Common myeloid progenitor, CD34-positive (primary cell): Measurements from ENCODE around the gene ZDHHC11.

Experiments used
- CTCF ChIA-PET: fragments of 350-600 bp; sonication (Branson Sonifier 250); formaldehyde crosslinking; loops from one replicate; lab custom pipeline; 2021; ENCODE audit warnings: antibody characterized with exemption; lab: Charles Lee
- POLR2A ChIA-PET: fragments of 350-600 bp; sonication (Branson Sonifier 250); formaldehyde crosslinking; loops from one replicate; lab custom pipeline; 2021; ENCODE audit warnings: antibody characterized with exemption; lab: Charles Lee
- DNase-seq, 3 donors: peaks; one replicate each; pipeline versions ENCODE4 v3.0.0 to v3.0.0-alpha.2; 2013
- H3K27ac ChIP-seq, 2 experiments: 1 replicate in 1 of 2; 2 replicates in 1 of 2; pipeline ENCODE4 v1.7.0; 2013; ENCODE audit warnings: inconsistent platforms in 2 of 2, low read length in 2 of 2, mild to moderate bottlenecking in 2 of 2, low read depth in 1 of 2, moderate library complexity in 1 of 2; ENCODE audit not compliant: severe bottlenecking in 2 of 2, insufficient read depth in 1 of 2, poor library complexity in 1 of 2
- H3K27me3 ChIP-seq, 5 experiments: replicated peaks in 2 of 5; 1 replicate in 3 of 5; 2 replicates in 2 of 5; pipeline versions ENCODE4 v1.6.1 to v1.7.0; 2013; ENCODE audit warnings: low read length in 4 of 5, mild to moderate bottlenecking in 2 of 5, moderate library complexity in 2 of 5, inconsistent platforms in 1 of 5; ENCODE audit not compliant: insufficient read depth in 5 of 5, control insufficient read depth in 4 of 5
- H3K36me3 ChIP-seq, 4 experiments: 1 replicate in 2 of 4; 2 replicates in 2 of 4; pipeline versions ENCODE4 v1.6.1 to v1.7.0; 2013; ENCODE audit warnings: low read length in 3 of 4, control low read depth in 1 of 4, mild to moderate bottlenecking in 1 of 4; ENCODE audit not compliant: control insufficient read depth in 4 of 4, insufficient read depth in 4 of 4
- H3K4me1 ChIP-seq, 4 experiments: 1 replicate in 3 of 4; 2 replicates in 1 of 4; pipeline versions ENCODE4 v1.6.1 to v1.7.1; 2013; ENCODE audit warnings: low read length in 3 of 4, mild to moderate bottlenecking in 3 of 4, control low read depth in 1 of 4, inconsistent platforms in 1 of 4, moderate library complexity in 1 of 4; ENCODE audit not compliant: control insufficient read depth in 4 of 4, insufficient read depth in 4 of 4; ENCODE audit errors: control extremely low read depth in 1 of 4
- H3K4me3 ChIP-seq, 7 experiments: 1 replicate in 4 of 7; 2 replicates in 3 of 7; pipeline versions ENCODE4 v1.5.1 to v1.7.0; 2013; ENCODE audit warnings: mild to moderate bottlenecking in 7 of 7, low read length in 6 of 7, moderate library complexity in 6 of 7, inconsistent platforms in 2 of 7, low read depth in 2 of 7, control low read depth in 1 of 7; ENCODE audit not compliant: insufficient read depth in 4 of 7, control insufficient read depth in 1 of 7; ENCODE audit errors: extremely low read depth in 1 of 7
- H3K9me3 ChIP-seq, 5 experiments: 1 replicate in 4 of 5; 2 replicates in 1 of 5; pipeline versions ENCODE4 v1.6.1 to v1.7.1; 2013; ENCODE audit warnings: low read length in 4 of 5, mild to moderate bottlenecking in 2 of 5, inconsistent platforms in 1 of 5, low read depth in 1 of 5, moderate library complexity in 1 of 5; ENCODE audit not compliant: control insufficient read depth in 4 of 5, insufficient read depth in 2 of 5; ENCODE audit errors: control extremely low read depth in 1 of 5
- WGBS: methylation state at CpG from one replicate; pipeline ENCODE4 v1.1.5; 2013; ENCODE audit not compliant: insufficient coverage; 5-methylcytosine and 5-hydroxymethylcytosine counted together

The ZDHHC11 gene

GRCh38 chr5:885127-885442 is 34.3 kb upstream of the ZDHHC11 start:
- Histone ChIP-seq H3K36me3 (peaks cover 50 to 96% (median 79%) of the 10 kb centered on the region in 4 experiments), H3K4me3 (no peak overlapping the region), H3K4me1 (no peaks in the 10 kb centered on the region), H3K27me3 (no peaks in the 10 kb centered on the region), H3K27ac (no peak overlapping the region), H3K9me3 (peaks cover 0 to 7% (median 0%) of the 10 kb centered on the region in 5 experiments)
- POLR2A ChIA-PET: no interaction called here
- DNase-seq: no peak
- WGBS: 97% methylated on average over 18 of the region's 18 CpGs
- CTCF ChIA-PET: no interaction called here

DNA sequence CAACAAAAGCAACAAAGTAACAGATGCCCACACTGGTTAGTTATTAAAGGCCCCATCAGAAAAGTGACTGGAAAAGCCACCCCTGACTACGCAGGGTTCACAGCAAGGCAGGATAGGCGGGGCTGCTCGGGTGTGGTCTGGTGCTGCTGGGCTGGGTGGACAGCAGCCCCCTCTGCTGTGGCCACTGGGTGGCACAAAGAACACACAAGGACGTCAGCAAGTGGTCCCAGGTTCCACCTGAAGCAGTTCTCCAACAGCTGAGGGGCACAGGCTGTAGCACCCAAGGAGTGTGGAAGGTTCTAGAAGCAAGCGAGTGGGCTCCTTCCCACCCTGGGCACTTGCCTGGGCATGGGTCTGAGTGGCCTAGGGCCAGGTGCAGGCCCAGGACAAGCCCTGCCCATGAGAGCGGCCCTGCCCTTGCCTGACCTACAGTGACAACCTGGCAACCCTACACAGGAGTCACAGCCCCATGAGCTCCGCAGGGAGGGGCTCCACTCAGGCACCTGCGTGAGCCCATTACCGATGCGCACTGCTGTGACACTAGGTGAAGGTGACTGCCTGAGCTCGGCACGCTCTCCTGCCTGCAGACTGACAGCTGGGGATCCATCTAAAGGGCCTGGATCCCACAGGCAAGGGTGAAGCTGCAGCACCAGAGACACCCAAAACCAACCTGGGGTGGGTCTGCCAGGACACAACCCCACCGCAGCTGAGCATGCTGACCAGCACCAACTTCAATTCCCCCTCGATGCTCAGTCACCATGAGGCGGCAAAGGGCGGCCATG is 33.8 kb upstream of the ZDHHC11 start:
- no peak for DNase-seq
- H3K27me3 ChIP-seq: no peaks in the 10 kb centered on the region
- peaks cover 0 to 7% (median 0%) of the 10 kb centered on the region in 5 experiments for H3K9me3 ChIP-seq
- H3K4me1 ChIP-seq: no peaks in the 10 kb centered on the region
- CTCF ChIA-PET: no interaction called here
- WGBS: 93% methylated on average over 15 of the region's 16 CpGs
- POLR2A ChIA-PET: no interaction called here
- no peak overlapping the region for H3K27ac ChIP-seq
- no peak overlapping the region for H3K4me3 ChIP-seq
- H3K36me3 ChIP-seq: peaks cover 46 to 90% (median 75%) of the 10 kb centered on the region in 4 experiments

- DNase-seq: no peak
- no peak overlapping the region for H3K4me3 ChIP-seq
- ChIA-PET CTCF (no interaction called here), POLR2A (no interaction called here)
- 95% methylated on average over 18 of the region's 29 CpGs for WGBS
- no peaks in the 10 kb centered on the region for H3K4me1 ChIP-seq
- no peaks in the 10 kb centered on the region for H3K27me3 ChIP-seq
- no peak overlapping the region for H3K27ac ChIP-seq
- H3K36me3 ChIP-seq: peaks cover 43 to 81% (median 68%) of the 10 kb centered on the region in 4 experiments
- H3K9me3 ChIP-seq: peaks cover 0 to 7% (median 0%) of the 10 kb centered on the region in 5 experiments
Measured at GRCh38 chr5:883475-884181, 32.8 kb upstream of the ZDHHC11 start.

DNA sequence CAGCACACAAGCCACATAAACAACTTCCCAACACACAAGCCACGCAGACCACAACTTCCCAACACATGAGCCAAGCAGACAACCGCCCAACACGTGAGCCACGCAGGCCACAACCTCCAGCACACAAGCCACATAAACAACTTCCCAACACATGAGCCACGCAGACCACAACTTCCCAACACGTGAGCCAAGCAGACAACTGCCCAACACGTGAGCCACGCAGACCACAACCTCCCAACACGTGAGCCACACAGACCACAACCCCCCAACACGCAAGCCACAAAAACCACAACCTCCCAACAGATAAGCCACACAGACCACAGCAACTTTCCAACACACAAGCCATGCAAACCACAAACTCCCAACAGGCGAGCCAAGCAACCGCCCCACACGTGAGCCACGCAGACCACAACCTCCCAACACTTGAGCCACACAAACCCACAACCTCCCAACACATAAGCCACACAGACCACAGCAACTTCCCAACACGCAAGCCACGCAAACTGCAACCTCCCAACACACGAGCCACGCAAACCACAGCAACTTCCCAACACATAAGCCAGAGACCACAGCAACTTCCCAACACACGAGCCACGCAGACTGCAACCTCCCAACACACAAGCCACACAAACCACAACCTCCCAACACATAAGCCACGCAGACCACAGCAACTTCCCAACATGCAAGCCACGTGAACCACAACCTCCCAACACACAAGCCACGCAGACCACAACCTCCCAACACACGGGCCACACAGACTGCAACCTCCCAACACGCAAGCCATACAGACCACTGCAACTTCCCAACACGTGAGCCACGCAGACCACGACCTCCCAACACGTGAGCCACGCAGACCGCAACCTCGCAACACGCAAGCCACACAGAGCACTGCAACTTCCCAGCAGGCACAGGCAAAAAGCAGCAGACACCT is 31.7 kb upstream of the ZDHHC11 start:
- peak in 2 of 3 donors; percentile 36 to 38 for DNase-seq
- Histone ChIP-seq H3K27ac (no peak overlapping the region), H3K27me3 (no peaks in the 10 kb centered on the region), H3K36me3 (peaks cover 47 to 78% (median 66%) of the 10 kb centered on the region in 4 experiments), H3K4me1 (no peaks in the 10 kb centered on the region), H3K4me3 (no peak overlapping the region), H3K9me3 (peaks cover 0 to 7% (median 0%) of the 10 kb centered on the region in 5 experiments)
- 69% methylated on average over 26 of the region's 33 CpGs for WGBS
- ChIA-PET POLR2A (no interaction called here), CTCF (no interaction called here)

- whole genome bisulfite sequencing: 95% methylated on average over 12 of the region's 12 CpGs
- Histone ChIP-seq H3K4me1 (no peaks in the 10 kb centered on the region), H3K4me3 (no peak overlapping the region), H3K36me3 (peaks cover 45 to 78% (median 67%) of the 10 kb centered on the region in 4 experiments), H3K27me3 (no peaks in the 10 kb centered on the region), H3K9me3 (peaks cover 0 to 7% (median 0%) of the 10 kb centered on the region in 5 experiments), H3K27ac (no peak overlapping the region)
- POLR2A ChIA-PET: no interaction called here
- no peak for DNase-seq
- CTCF ChIA-PET: no interaction called here
Measured at GRCh38 chr5:881551-881935, 30.8 kb upstream of the ZDHHC11 start.

- no peak overlapping the region for H3K27ac ChIP-seq
- no peaks in the 10 kb centered on the region for H3K4me1 ChIP-seq
- H3K27me3 ChIP-seq: no peaks in the 10 kb centered on the region
- 98% methylated on average over 31 of the region's 35 CpGs for WGBS
- no peak for DNase-seq
- no peak overlapping the region for H3K4me3 ChIP-seq
- CTCF ChIA-PET: no interaction called here
- POLR2A ChIA-PET: no interaction called here
- peaks cover 0 to 7% (median 0%) of the 10 kb centered on the region in 5 experiments for H3K9me3 ChIP-seq
- H3K36me3 ChIP-seq: peaks cover 41 to 77% (median 66%) of the 10 kb centered on the region in 4 experiments
Measured at GRCh38 chr5:880816-881550, 30.2 kb upstream of the ZDHHC11 start.
